ENCODE data around the gene PBLD.
"Not testable (repeated sequence)": the region's sequence is repeated elsewhere in the genome, so short reads cannot be mapped to it uniquely, and the experiment has no call there.

The PBLD gene

GRCh38 chr10:68330852-68331454, 1.8 kb downstream of the PBLD start:
- DNase-seq (ENCODE audit: low spot score): no peak

- no peak for DNase-seq (ENCODE audit: low spot score)
These were observed 3.2 kb downstream of the PBLD start for GRCh38 chr10:68329506-68329861.

- DNase-seq (ENCODE audit: low spot score): peak; percentile 18
These were observed 4.6 kb downstream of the PBLD start for GRCh38 chr10:68327889-68328786.

GRCh38 chr10:68324396-68324795, 8.3 kb downstream of the PBLD start:
- DNase-seq (ENCODE audit: low spot score): not testable (repeated sequence)

- no peak for DNase-seq (ENCODE audit: low spot score)
These were observed 14.2 kb downstream of the PBLD start for GRCh38 chr10:68318331-68319059.

- no peak for DNase-seq (ENCODE audit: low spot score)
These were observed 17.1 kb downstream of the PBLD start for GRCh38 chr10:68315582-68315981.

GRCh38 chr10:68314930-68315329, 17.8 kb downstream of the PBLD start:
- not testable (repeated sequence) for DNase-seq (ENCODE audit: low spot score)

- DNase-seq (ENCODE audit: low spot score): no peak
These were observed 22.2 kb downstream of the PBLD start for GRCh38 chr10:68310531-68310930.

GRCh38 chr10:68305854-68306253, 26.9 kb downstream of the PBLD start:
- DNase-seq (ENCODE audit: low spot score): no peak

GRCh38 chr10:68303849-68304412, 28.8 kb downstream of the PBLD start:
- DNase-seq (ENCODE audit: low spot score): no peak

GRCh38 chr10:68302871-68303270, 29.9 kb downstream of the PBLD start:
- DNase-seq (ENCODE audit: low spot score): no peak

- no peak for DNase-seq (ENCODE audit: low spot score)
These were observed 30.3 kb downstream of the PBLD start for GRCh38 chr10:68302503-68302823.

- peak; percentile 47 for DNase-seq (ENCODE audit: low spot score)
These were observed 30.8 kb downstream of the PBLD start for GRCh38 chr10:68301790-68302502.

- no peak for DNase-seq (ENCODE audit: low spot score)
These were observed 31.4 kb downstream of the PBLD start for GRCh38 chr10:68301301-68301700.

GRCh38 chr10:68296843-68297663, 35.7 kb downstream of the PBLD start:
- no peak for DNase-seq (ENCODE audit: low spot score)

GRCh38 chr10:68290736-68291135, 42.0 kb downstream of the PBLD start:
- no peak for DNase-seq (ENCODE audit: low spot score)

GRCh38 chr10:68288717-68289116, 44.0 kb downstream of the PBLD start:
- no peak for DNase-seq (ENCODE audit: low spot score)

GRCh38 chr10:68284062-68285001, 48.4 kb downstream of the PBLD start:
- DNase-seq (ENCODE audit: low spot score): no peak

GRCh38 chr10:68280758-68281157, 52.0 kb downstream of the PBLD start:
- DNase-seq (ENCODE audit: low spot score): no peak
